HepG2 (cell line): ENCODE measurements around the gene AASS. TPM values are rescaled to one million over a fixed set of nuclear protein-coding genes. Genes with fewer than 3 reads are reported as not detected.

ENCODE experiments used
- ATAC-seq: fragments of 200-7000 bp; cut with Tn5 transposase; 3 replicates; pipeline ENCODE4 v1.9.1; 2020; ENCODE audit warnings: mild to moderate bottlenecking, moderate library complexity
- BruUV-seq: library from RNA; stranded (reverse); fragments of 400-500 nt; replicated peaks from 2 replicates; lab custom pipeline; 2021; lab: Mats Ljungman, UMichigan
- CTCF ChIA-PET: fragments of 300-600 bp; formaldehyde crosslinking; extraction: SDS; loops from one replicate; lab custom pipeline; 2021; ENCODE audit warnings: low total read pairs, inconsistent platforms, low intra/inter-chr PET ratio; lab: Yijun Ruan, JAX
- POLR2A ChIA-PET: fragments of 350-600 bp; sonication (Branson Sonifier 250); formaldehyde crosslinking; loops from one replicate; lab custom pipeline; 2020; ENCODE audit warnings: antibody characterized with exemption, inconsistent platforms; lab: Yijun Ruan, JAX
- DNase-seq: peaks from one replicate; pipeline ENCODE4 v3.0.0-alpha.2; 2015; ENCODE audit warnings: low spot score
- FAIRE-seq: peaks from 3 replicates; lab custom pipeline; 2011; peaks lifted over from hg19 to GRCh38; lab: Jason Lieb, UNC
- H2AFZ ChIP-seq: one replicate; pipeline ENCODE4 v1.6.1; 2011; ENCODE audit warnings: low read length, inconsistent platforms
- H3K27ac ChIP-seq: fragments of 300-600 bp; 3 replicates; pipeline ENCODE4 v1.8.0; 2011; ENCODE audit warnings: mixed run types, mild to moderate bottlenecking, mixed read lengths, low read length, inconsistent platforms; ENCODE audit not compliant: insufficient read depth; ENCODE audit errors: extremely low read length
- H3K27me3 ChIP-seq, 2 experiments: fragments of 200-600 bp in 1 of 2; 2 replicates in 1 of 2; 3 replicates in 1 of 2; pipeline versions ENCODE4 v1.6.0 to v1.8.0; 2011; ENCODE audit warnings: low read length in 2 of 2, mild to moderate bottlenecking in 2 of 2, moderate library complexity in 2 of 2, inconsistent platforms in 1 of 2; ENCODE audit not compliant: insufficient read depth in 2 of 2, control insufficient read depth in 1 of 2
- H3K36me3 ChIP-seq, 2 experiments: fragments of 200-600 bp in 1 of 2; replicated peaks in 1 of 2; 2 replicates in 1 of 2; 3 replicates in 1 of 2; pipeline versions ENCODE4 v1.5.1 to v1.8.0; 2011; ENCODE audit warnings: low read length in 2 of 2, inconsistent platforms in 1 of 2; ENCODE audit not compliant: insufficient read depth in 2 of 2, control insufficient read depth in 1 of 2
- H3K4me1 ChIP-seq: 2 replicates; pipeline ENCODE4 v1.5.1; 2012; ENCODE audit warnings: low read length, inconsistent platforms; ENCODE audit not compliant: insufficient read depth
- H3K4me2 ChIP-seq: 2 replicates; pipeline ENCODE4 v1.6.0; 2011; ENCODE audit warnings: low read depth, low read length, inconsistent platforms
- H3K4me3 ChIP-seq, 3 experiments: fragments of 200-600 bp in 1 of 3; sonication (generic), shearing (Covaris generic) in 1 of 3; replicated peaks in 1 of 3; 2 replicates each; pipeline ENCODE4 v1.5.1; 2011 to 2016; ENCODE audit warnings: low read length in 3 of 3, inconsistent platforms in 2 of 3, low read depth in 2 of 3, mild to moderate bottlenecking in 2 of 3, control low read depth in 1 of 3, mixed read lengths in 1 of 3; ENCODE audit not compliant: insufficient read depth in 1 of 3
- H3K79me2 ChIP-seq: one replicate; pipeline ENCODE4 v1.6.1; 2011; ENCODE audit warnings: low read length, inconsistent platforms; ENCODE audit not compliant: insufficient read depth
- H3K9ac ChIP-seq: 2 replicates; pipeline ENCODE4 v1.6.0; 2011; ENCODE audit warnings: mild to moderate bottlenecking, low read depth, low read length, inconsistent platforms; ENCODE audit not compliant: insufficient read depth
- H3K9me3 ChIP-seq: 2 replicates; pipeline ENCODE4 v1.5.1; 2012; ENCODE audit warnings: mild to moderate bottlenecking, low read length
- H4K20me1 ChIP-seq: 2 replicates; pipeline ENCODE4 v1.6.0; 2011; ENCODE audit warnings: inconsistent platforms, mild to moderate bottlenecking, low read length, moderate library complexity; ENCODE audit not compliant: insufficient read depth
- ATRX ChIP-seq: sonication (generic); formaldehyde crosslinking; IDR thresholded peaks from 2 replicates; pipeline ENCODE4 v1.4.0; 2020; ENCODE audit warnings: missing genetic modification reagents, borderline replicate concordance
- CCDC6 ChIP-seq: sonication (generic); formaldehyde crosslinking; IDR thresholded peaks from 2 replicates; pipeline ENCODE4 v1.8.1; 2022; ENCODE audit warnings: mild to moderate bottlenecking, missing genetic modification reagents, moderate library complexity
- DMTF1 ChIP-seq: sonication (generic); formaldehyde crosslinking; IDR thresholded peaks from 2 replicates; pipeline ENCODE4 v1.4.0; 2020; ENCODE audit warnings: mild to moderate bottlenecking, missing genetic modification reagents
- ELF1 ChIP-seq: sonication (generic); formaldehyde crosslinking; IDR thresholded peaks from 2 replicates; pipeline ENCODE4 v1.4.0; 2020; ENCODE audit warnings: missing genetic modification reagents
- FLYWCH1 ChIP-seq: sonication (generic); formaldehyde crosslinking; IDR thresholded peaks from 2 replicates; pipeline ENCODE4 v1.8.1; 2023; ENCODE audit warnings: mild to moderate bottlenecking, missing genetic modification reagents
- FOXK1 ChIP-seq: sonication (generic); formaldehyde crosslinking; IDR thresholded peaks from 2 replicates; pipeline ENCODE4 v1.4.0; 2020; ENCODE audit warnings: low read depth, missing genetic modification reagents, borderline replicate concordance
- IRF9 ChIP-seq: sonication (generic); formaldehyde crosslinking; IDR thresholded peaks from 2 replicates; pipeline ENCODE4 v1.8.0; 2022; ENCODE audit warnings: missing genetic modification reagents, mild to moderate bottlenecking, borderline replicate concordance
- RNF219 ChIP-seq: sonication (generic); formaldehyde crosslinking; IDR thresholded peaks from 2 replicates; pipeline ENCODE4 v1.5.0; 2020; ENCODE audit warnings: mild to moderate bottlenecking, missing genetic modification reagents
- SOX13 ChIP-seq, 3 experiments: fragments of 450-650 bp in 1 of 3; sonication (generic) in 1 of 3; formaldehyde crosslinking in 1 of 3; IDR thresholded peaks in 2 of 3; conservative IDR thresholded peaks in 1 of 3; 2 replicates each; pipeline versions ENCODE4 v1.5.0 to v1.6.1; 2016 to 2020; ENCODE audit warnings: antibody characterized with exemption in 1 of 3, mild to moderate bottlenecking in 1 of 3, missing compliant biosample characterization in 1 of 3, missing genetic modification reagents in 1 of 3, moderate library complexity in 1 of 3
- TBL1XR1 ChIP-seq: fragments of 150-350 bp; IDR thresholded peaks from 2 replicates; pipeline ENCODE4 v1.6.1; 2014; ENCODE audit warnings: borderline replicate concordance, low read length; ENCODE audit not compliant: partially characterized antibody
- TMF1 ChIP-seq: sonication (generic); formaldehyde crosslinking; IDR thresholded peaks from 2 replicates; pipeline ENCODE4 v1.8.1; 2022; ENCODE audit warnings: low read depth, missing genetic modification reagents
- ZBTB8A ChIP-seq: sonication (generic); formaldehyde crosslinking; IDR thresholded peaks from 2 replicates; pipeline ENCODE4 v1.4.0; 2020; ENCODE audit warnings: mild to moderate bottlenecking, low read depth, missing genetic modification reagents, borderline replicate concordance
- ZNF124 ChIP-seq: sonication (generic); formaldehyde crosslinking; IDR thresholded peaks from 2 replicates; pipeline ENCODE4 v1.4.0; 2020; ENCODE audit warnings: missing genetic modification reagents
- ZNF670 ChIP-seq: sonication (generic); formaldehyde crosslinking; IDR thresholded peaks from 2 replicates; pipeline ENCODE4 v1.8.0; 2022; ENCODE audit warnings: mild to moderate bottlenecking, missing genetic modification reagents, borderline replicate concordance
- ZNF879 ChIP-seq: sonication (generic); formaldehyde crosslinking; IDR thresholded peaks from 2 replicates; pipeline ENCODE4 v1.8.1; 2023; ENCODE audit warnings: missing genetic modification reagents
- in situ Hi-C: cut with HindIII; loops from 2 replicates; pipeline ENCODE4 v1.10.0; 2017; ENCODE audit warnings: low pct_unique_long_range_greater_than_20kb; ENCODE audit not compliant: extremely low pct_ligation_motif_present
- intact Hi-C: fragments of 100-400 bp; cut with micrococcal nuclease; formaldehyde crosslinking; loops from one replicate; pipeline ENCODE4 v1.10.0; 2022; ENCODE audit not compliant: unreplicated experiment
- polyA plus RNA-seq, 8 experiments: library from polyadenylated mRNA; depleted of rRNA in 3 of 8; stranded (reverse) in 7 of 8; unstranded in 1 of 8; fragments of >200 nt; fragmentation: Illumina TruSeq in 4 of 8; extraction: Trizol in 4 of 8; gene quantifications; 2 replicates each; pipeline versions ENCODE4 v1.2.1 to v1.2.3, GENCODE V29; 2011 to 2016; ENCODE audit warnings: low read depth in 4 of 8, missing spikeins in 1 of 8, mixed read lengths in 1 of 8; ENCODE audit not compliant: insufficient read depth in 1 of 8
- total RNA-seq, 5 experiments: library from RNA; depleted of rRNA; stranded (reverse); fragments of >200 nt; fragmentation: Illumina TruSeq; extraction: Trizol; gene quantifications; 2 replicates each; pipeline ENCODE4 v1.2.3, GENCODE V29; 2016; ENCODE audit warnings: low read depth in 1 of 5

The AASS gene
- total and polyA plus RNA-seq, 2 of the 13 experiments (the other 11 are each of a cell fraction or from before 2014, with no cell fraction given) = 11.6 to 43.9 TPM

GRCh38 chr7:122132341-122132740 is 11.7 kb downstream of the AASS start (continued):
- TF ChIP-seq RNF219 (CRISPR knock-in tag) (no peak), FOXK1 (CRISPR knock-in tag) (no peak), DMTF1 (no peak)

GRCh38 chr7:122123746-122124145 is 20.3 kb downstream of the AASS start:
- DNase-seq (no peak), FAIRE-seq (no peak), ATAC-seq (no peak)
- Histone ChIP-seq H4K20me1 (no peaks in the 10 kb centered on the region), H3K36me3 (peaks cover 0 to 3% of the 10 kb centered on the region in 2 experiments; a peak in 1 of 5 replicates), H3K9ac (no peak overlapping the region), H3K4me2 (no peak overlapping the region), H3K27me3 (no peaks in the 10 kb centered on the region), H2AFZ (no peak overlapping the region), H3K79me2 (no peaks in the 10 kb centered on the region), H3K4me1 (no peaks in the 10 kb centered on the region), H3K9me3 (no peaks in the 10 kb centered on the region), H3K4me3 (no peak overlapping the region), H3K27ac (no peak overlapping the region)
- ChIA-PET CTCF (no interaction called here), POLR2A (no interaction called here)
- BruUV-seq = no TSS peak
- intact Hi-C loops = no loop called here
- in situ Hi-C loops = no loop called here
- TF ChIP-seq ZNF879 (CRISPR knock-in tag) = no peak
- TF ChIP-seq ZNF670 (CRISPR knock-in tag) = no peak
- TF ChIP-seq IRF9 (CRISPR knock-in tag) = no peak
- TF ChIP-seq TMF1 (CRISPR knock-in tag) = no peak
- no peak for TF ChIP-seq ATRX
- TF ChIP-seq FLYWCH1 (CRISPR knock-in tag) = no peak
- TF ChIP-seq ELF1 = no peak
- TF ChIP-seq CCDC6 (CRISPR knock-in tag) = no peak
- no peak for TF ChIP-seq ZNF124 (CRISPR knock-in tag)
- no peak for TF ChIP-seq ZBTB8A (CRISPR knock-in tag)
- no peak for TF ChIP-seq SOX13 (IDR thresholded peaks at IDR 0.05)
- TF ChIP-seq SOX13 (CRISPR knock-in tag; conservative IDR thresholded peaks at IDR 0.05 in 1 of 2, IDR thresholded peaks at IDR 0.05 in 1 of 2) = no peak
- no peak for TF ChIP-seq TBL1XR1
